Keratinocyte (primary cell): ENCODE results near the gene CEP85L. TPM values are rescaled to one million over a fixed set of nuclear protein-coding genes. Genes with fewer than 3 reads are reported as not detected.
A peak's percentile ranks its signal among the peaks of the same experiment; 100 is the strongest.

Source experiments
- DNase-seq: peaks from one replicate; pipeline ENCODE4 v3.0.0-alpha.2; 2011; ENCODE audit warnings: low read depth, missing footprints, low spot score
- FAIRE-seq: peaks from 2 replicates; lab custom pipeline; 2011; peaks lifted over from hg19 to GRCh38; lab: Jason Lieb, UNC
- H2AFZ ChIP-seq: 2 replicates; pipeline ENCODE4 v1.6.0; 2012; ENCODE audit warnings: low read length, control low read depth, inconsistent platforms; ENCODE audit not compliant: control insufficient read depth
- H3K27ac ChIP-seq: 2 replicates; pipeline ENCODE4 v1.5.1; 2011; ENCODE audit warnings: low read length; ENCODE audit not compliant: control insufficient read depth, insufficient read depth
- H3K27me3 ChIP-seq: 3 replicates; pipeline ENCODE4 v1.6.0; 2011; ENCODE audit warnings: low read length; ENCODE audit not compliant: control insufficient read depth, insufficient read depth; ENCODE audit errors: extremely low read depth
- H3K36me3 ChIP-seq, 2 experiments: 2 replicates in 1 of 2; 3 replicates in 1 of 2; pipeline ENCODE4 v1.5.1; 2011; ENCODE audit warnings: low read length in 2 of 2, mild to moderate bottlenecking in 1 of 2; ENCODE audit not compliant: control insufficient read depth in 2 of 2, insufficient read depth in 2 of 2; ENCODE audit errors: extremely low read depth in 1 of 2
- H3K4me1 ChIP-seq: 3 replicates; pipeline ENCODE4 v1.5.1; 2011; ENCODE audit warnings: low read length; ENCODE audit not compliant: control insufficient read depth, insufficient read depth; ENCODE audit errors: extremely low read depth
- H3K4me2 ChIP-seq: 3 replicates; pipeline ENCODE4 v1.6.0; 2011; ENCODE audit warnings: low read depth, low read length; ENCODE audit not compliant: control insufficient read depth, insufficient read depth; ENCODE audit errors: extremely low read depth
- H3K4me3 ChIP-seq, 3 experiments: fragments of 200-600 bp in 1 of 3; sonication (generic) in 1 of 3; 2 replicates in 2 of 3; 3 replicates in 1 of 3; pipeline ENCODE4 v1.5.1; 2011 to 2016; ENCODE audit warnings: low read length in 3 of 3, mild to moderate bottlenecking in 3 of 3, control low read depth in 2 of 3, inconsistent platforms in 1 of 3, low read depth in 1 of 3, mixed read lengths in 1 of 3, mixed run types in 1 of 3, moderate library complexity in 1 of 3; ENCODE audit not compliant: control insufficient read depth in 2 of 3, insufficient read depth in 2 of 3; ENCODE audit errors: extremely low read depth in 1 of 3
- H3K79me2 ChIP-seq: 2 replicates; pipeline ENCODE4 v1.6.0; 2012; ENCODE audit warnings: low read length; ENCODE audit not compliant: control insufficient read depth, insufficient read depth
- H3K9ac ChIP-seq: 3 replicates; pipeline ENCODE4 v1.6.0; 2011; ENCODE audit warnings: low read length; ENCODE audit not compliant: control insufficient read depth, insufficient read depth; ENCODE audit errors: extremely low read depth
- H3K9me1 ChIP-seq: 3 replicates; pipeline ENCODE4 v1.6.0; 2011; ENCODE audit warnings: low read length; ENCODE audit not compliant: control insufficient read depth, insufficient read depth; ENCODE audit errors: extremely low read depth
- H3K9me3 ChIP-seq: 2 replicates; pipeline ENCODE4 v1.5.1; 2012; ENCODE audit warnings: low read depth, low read length; ENCODE audit not compliant: control insufficient read depth
- H4K20me1 ChIP-seq: 3 replicates; pipeline ENCODE4 v1.6.0; 2011; ENCODE audit warnings: low read length; ENCODE audit not compliant: control insufficient read depth, insufficient read depth; ENCODE audit errors: extremely low read depth
- CTCF ChIP-seq, 3 experiments: IDR thresholded peaks in 1 of 3; conservative IDR thresholded peaks in 1 of 3; optimal IDR thresholded peaks in 1 of 3; 2 replicates in 2 of 3; 3 replicates in 1 of 3; pipeline versions ENCODE3 to v1.5.1; 2011; ENCODE audit warnings: low read length in 3 of 3, mild to moderate bottlenecking in 3 of 3, moderate library complexity in 2 of 3, control low read depth in 1 of 3, inconsistent platforms in 1 of 3; ENCODE audit not compliant: insufficient read depth in 2 of 3; ENCODE audit errors: extremely low read depth in 1 of 3
- EZH2 ChIP-seq: IDR thresholded peaks from one replicate; pipeline ENCODE4 v1.6.1; 2012; ENCODE audit warnings: inconsistent platforms, mild to moderate bottlenecking, low read length, moderate library complexity
- dilution Hi-C: fragments of 300-500 bp; cut with MboI; formaldehyde crosslinking; loops from one replicate; pipeline ENCODE4 v1.7.0; 2020; ENCODE audit warnings: low sequenced_read_pairs; ENCODE audit not compliant: extremely low pct_ligation_motif_present
- polyA plus RNA-seq, 5 experiments: library from polyadenylated mRNA; depleted of rRNA in 3 of 5; stranded (reverse) in 3 of 5; stranded (forward) in 1 of 5; unstranded in 1 of 5; fragments of >200 nt; gene quantifications; 1 replicate in 1 of 5; 2 replicates in 3 of 5; 3 replicates in 1 of 5; pipeline versions ENCODE4 v1.2.1 to v1.2.3, GENCODE V29; 2011 to 2012; ENCODE audit warnings: missing spikeins in 2 of 5, low read depth in 1 of 5, low replicate concordance in 1 of 5

The CEP85L gene
- polyA plus RNA-seq, 1 donor (not counting 4 experiments of a cell fraction or from before 2014, with no cell fraction given), result 3.5 TPM

- H3K9ac ChIP-seq, result no peak overlapping the region
- no peaks in the 10 kb centered on the region for H3K79me2 ChIP-seq
- no peak for TF ChIP-seq EZH2
- TF ChIP-seq CTCF (optimal IDR thresholded peaks at IDR 0.05 in 1 of 3, IDR thresholded peaks at IDR 0.05 in 1 of 3, conservative IDR thresholded peaks at IDR 0.05 in 1 of 3; ENCODE audit: extremely low read depth in 1 of 3, insufficient read depth in 2 of 3, low read length in 3 of 3), result no peak
- H3K27ac ChIP-seq, result no peak overlapping the region
- H3K4me2 ChIP-seq, result no peak overlapping the region
- DNase-seq (no peak), FAIRE-seq (peak; percentile 43)
- dilution Hi-C loops, result no loop called here
- H4K20me1 ChIP-seq, result no peaks in the 10 kb centered on the region
- no peaks in the 10 kb centered on the region for H3K36me3 ChIP-seq
- no peak overlapping the region for H3K4me3 ChIP-seq
- H3K9me1 ChIP-seq, result no peaks in the 10 kb centered on the region
- no peaks in the 10 kb centered on the region for H3K9me3 ChIP-seq
- H3K4me1 ChIP-seq, result peaks cover 4% of the 10 kb centered on the region
- no peak overlapping the region for H2AFZ ChIP-seq
- H3K27me3 ChIP-seq, result no peaks in the 10 kb centered on the region
Measured at GRCh38 chr6:118679327-118679901, 28.0 kb upstream of the CEP85L start.

- dilution Hi-C loops, result no loop called here
- Histone ChIP-seq H3K4me3 (no peak overlapping the region), H3K4me2 (no peak overlapping the region)
Measured at GRCh38 chr6:118678866-118679265, 27.5 kb upstream of the CEP85L start.

More at GRCh38 chr6:118678866-118679265, 27.5 kb upstream of the CEP85L start:
- Histone ChIP-seq H3K4me1 (peaks cover 4% of the 10 kb centered on the region), H3K27me3 (no peaks in the 10 kb centered on the region), H4K20me1 (no peaks in the 10 kb centered on the region), H3K79me2 (no peaks in the 10 kb centered on the region), H3K36me3 (no peaks in the 10 kb centered on the region), H2AFZ (no peak overlapping the region), H3K9me3 (no peaks in the 10 kb centered on the region), H3K9ac (no peak overlapping the region), H3K27ac (no peak overlapping the region), H3K9me1 (no peaks in the 10 kb centered on the region)
- no peak for FAIRE-seq
- no peak for TF ChIP-seq CTCF (optimal IDR thresholded peaks at IDR 0.05 in 1 of 3, IDR thresholded peaks at IDR 0.05 in 1 of 3, conservative IDR thresholded peaks at IDR 0.05 in 1 of 3; ENCODE audit: extremely low read depth in 1 of 3, insufficient read depth in 2 of 3, low read length in 3 of 3)
- no peak for TF ChIP-seq EZH2
- DNase-seq, result no peak
